Natural killer cell (primary cell): ENCODE data around the gene JAKMIP1. TPM values are rescaled to one million over a fixed set of nuclear protein-coding genes. Genes with fewer than 3 reads are reported as not detected.

Source experiments
- ATAC-seq, 3 donors: fragments of 150-1000 bp in 2 of 3; fragments of 200-7000 bp in 1 of 3; cut with Tn5 transposase; 1 replicate in 1 of 3; 2 replicates in 2 of 3; pipeline ENCODE4 v1.10.0; 2021; ENCODE audit warnings: mild to moderate bottlenecking in 2 of 3, moderate library complexity in 2 of 3
- DNase-seq, 2 donors: peaks; one replicate each; pipeline versions ENCODE4 v3.0.0 to v3.0.0-alpha.2; 2013 to 2021; ENCODE audit warnings: mixed read lengths in 1 of 2
- H3K27ac ChIP-seq: one replicate; pipeline ENCODE4 v1.5.1; 2013; ENCODE audit warnings: mild to moderate bottlenecking, low read length
- H3K27me3 ChIP-seq: one replicate; pipeline ENCODE4 v1.6.1; 2013; ENCODE audit warnings: low read length; ENCODE audit not compliant: control insufficient read depth, insufficient read depth
- H3K36me3 ChIP-seq: one replicate; pipeline ENCODE4 v1.6.1; 2013; ENCODE audit warnings: low read length; ENCODE audit not compliant: control insufficient read depth, insufficient read depth
- H3K4me1 ChIP-seq: one replicate; pipeline ENCODE4 v1.6.1; 2013; ENCODE audit warnings: low read length; ENCODE audit not compliant: control insufficient read depth, insufficient read depth
- H3K4me3 ChIP-seq: one replicate; pipeline ENCODE4 v1.5.1; 2013; ENCODE audit warnings: low read length
- H3K9me3 ChIP-seq: one replicate; pipeline ENCODE4 v1.6.1; 2013; ENCODE audit warnings: low read length; ENCODE audit not compliant: control insufficient read depth, insufficient read depth
- H3K27ac Mint-ChIP-seq, 2 donors: one replicate each; pipeline ENCODE4 v1.8.0; 2022; ENCODE audit warnings: mild to moderate bottlenecking in 2 of 2, mixed read lengths in 2 of 2, moderate library complexity in 1 of 2
- H3K27me3 Mint-ChIP-seq, 2 donors: one replicate each; pipeline ENCODE4 v1.8.0; 2022; ENCODE audit warnings: low read depth in 2 of 2, mixed read lengths in 2 of 2
- H3K36me3 Mint-ChIP-seq: one replicate; pipeline ENCODE4 v1.8.0; 2022; ENCODE audit warnings: mixed read lengths
- H3K4me1 Mint-ChIP-seq, 2 donors: one replicate each; pipeline ENCODE4 v1.8.0; 2022; ENCODE audit warnings: mixed read lengths in 2 of 2
- H3K4me3 Mint-ChIP-seq: one replicate; pipeline ENCODE4 v1.8.0; 2022; ENCODE audit warnings: mild to moderate bottlenecking, moderate library complexity, mixed read lengths
- H3K9me3 Mint-ChIP-seq, 2 donors: one replicate each; pipeline ENCODE4 v1.8.0; 2022; ENCODE audit warnings: mixed read lengths in 2 of 2
- CTCF ChIP-seq: fragments of 200-600 bp; IDR thresholded peaks from one replicate; pipeline ENCODE4 v1.8.0; 2022; ENCODE audit warnings: antibody characterized with exemption
- WGBS: methylation state at CpG from one replicate; pipeline ENCODE4 v1.1.7; 2013; ENCODE audit warnings: missing lambda C conversion rate; ENCODE audit not compliant: insufficient coverage; 5-methylcytosine and 5-hydroxymethylcytosine counted together
- intact Hi-C: fragments of 100-400 bp; cut with micrococcal nuclease; formaldehyde crosslinking; loops from one replicate; pipeline ENCODE4 v1.14.2; 2022
- total RNA-seq, 4 donors: library from RNA; stranded (reverse); fragments of 120-200 nt in 1 of 4; gene quantifications; one replicate each; pipeline versions ENCODE4 v1.2.3 to v1.2.4, GENCODE V29; 2013 to 2022

The JAKMIP1 gene
- total RNA-seq, 3 donors from 2014 or later (not counting 1 experiment from before 2014, with no cell fraction given), result 8.8 to 21.8 (median 16.4) TPM

GRCh38 chr4:6119507-6120020 lies 80.8 kb downstream of the JAKMIP1 start:
- peaks cover 0 to 6% of the 10 kb centered on the region in 2 donors for H3K4me1 Mint-ChIP-seq
- intact Hi-C loops, result no loop called here

GRCh38 chr4:6118201-6118600 lies 82.1 kb downstream of the JAKMIP1 start:
- Mint-ChIP-seq H3K27ac (no peak overlapping the region), H3K4me3 (no peak overlapping the region), H3K27me3 (peaks cover 4 to 10% of the 10 kb centered on the region in 2 donors), H3K4me1 (peaks cover 0 to 13% of the 10 kb centered on the region in 2 donors), H3K9me3 (no peaks in the 10 kb centered on the region), H3K36me3 (no peaks in the 10 kb centered on the region)
- no peak for DNase-seq
- intact Hi-C loops, result no loop called here
- no peaks in the 10 kb centered on the region for H3K36me3 ChIP-seq
- ATAC-seq, result no peak
- no peak overlapping the region for H3K4me3 ChIP-seq
- no peaks in the 10 kb centered on the region for H3K27me3 ChIP-seq
- H3K4me1 ChIP-seq, result no peaks in the 10 kb centered on the region
- no peak for TF ChIP-seq CTCF
- no peak overlapping the region for H3K27ac ChIP-seq
- no peaks in the 10 kb centered on the region for H3K9me3 ChIP-seq
- WGBS, result 84% methylated on average over 6 of the region's 7 CpGs

More at GRCh38 chr4:6119507-6120020, 80.8 kb downstream of the JAKMIP1 start:
- Mint-ChIP-seq H3K9me3 (no peaks in the 10 kb centered on the region), H3K36me3 (no peaks in the 10 kb centered on the region), H3K27me3 (peaks cover 0 to 10% of the 10 kb centered on the region in 2 donors), H3K27ac (no peak overlapping the region), H3K4me3 (no peak overlapping the region)
- ATAC-seq (no peak), DNase-seq (no peak)
- H3K27me3 ChIP-seq, result no peaks in the 10 kb centered on the region
- no peak for TF ChIP-seq CTCF
- H3K36me3 ChIP-seq, result no peaks in the 10 kb centered on the region
- no peaks in the 10 kb centered on the region for H3K9me3 ChIP-seq
- no peaks in the 10 kb centered on the region for H3K4me1 ChIP-seq
- WGBS, result 60% methylated on average over 5 of the region's 5 CpGs
- no peak overlapping the region for H3K27ac ChIP-seq
- no peak overlapping the region for H3K4me3 ChIP-seq

- H3K9me3 ChIP-seq, result no peaks in the 10 kb centered on the region
- no peak for DNase-seq
- H3K4me1 ChIP-seq, result no peaks in the 10 kb centered on the region
- H3K4me3 Mint-ChIP-seq, result no peak overlapping the region
- no peaks in the 10 kb centered on the region for H3K36me3 Mint-ChIP-seq
- H3K4me1 Mint-ChIP-seq, result peaks cover 0 to 13% of the 10 kb centered on the region in 2 donors
- 53% methylated on average over 15 of the region's 15 CpGs for WGBS
- intact Hi-C loops, result no loop called here
- peaks cover 4 to 10% of the 10 kb centered on the region in 2 donors for H3K27me3 Mint-ChIP-seq
- no peak overlapping the region for H3K27ac ChIP-seq
- no peaks in the 10 kb centered on the region for H3K36me3 ChIP-seq
- no peak for TF ChIP-seq CTCF
- H3K27me3 ChIP-seq, result no peaks in the 10 kb centered on the region
- no peak overlapping the region for H3K27ac Mint-ChIP-seq
- no peak overlapping the region for H3K4me3 ChIP-seq
- no peaks in the 10 kb centered on the region for H3K9me3 Mint-ChIP-seq
- ATAC-seq, result no peak
These were observed 83.6 kb downstream of the JAKMIP1 start for GRCh38 chr4:6116696-6117285.
